PC-3 (cell line): ENCODE results near the gene ECHS1. TPM values are rescaled to one million over a fixed set of nuclear protein-coding genes. Genes with fewer than 3 reads are reported as not detected.

Experiments used
- ATAC-seq: fragments of 200-7000 bp; cut with Tn5 transposase; 2 replicates; pipeline ENCODE4 v1.9.1; 2020; ENCODE audit warnings: mild to moderate bottlenecking, moderate library complexity
- BruUV-seq: library from RNA; stranded (reverse); fragments of 400-500 nt; replicated peaks from 2 replicates; lab custom pipeline; 2021; lab: Mats Ljungman, UMichigan
- CTCF ChIA-PET: fragments of 300-600 bp; sonication (Branson Sonifier 250); formaldehyde crosslinking; loops from one replicate; lab custom pipeline; 2022; ENCODE audit warnings: antibody characterized with exemption; lab: Charles Lee
- POLR2A ChIA-PET: fragments of 300-600 bp; sonication (Branson Sonifier 250); formaldehyde crosslinking; loops from one replicate; lab custom pipeline; 2022; ENCODE audit warnings: antibody characterized with exemption; ENCODE audit not compliant: unreplicated experiment; lab: Charles Lee
- DNase-seq: peaks from one replicate; pipeline ENCODE4 v3.0.0-alpha.2; 2015
- H2AFZ ChIP-seq: fragments of 300-600 bp; sonication (generic); 2 replicates; pipeline ENCODE4 v1.6.0; 2016; ENCODE audit warnings: antibody characterized with exemption, low read length
- H3F3A ChIP-seq: fragments of 300-600 bp; sonication (generic); one replicate; pipeline ENCODE4 v1.6.0; 2017; ENCODE audit warnings: antibody characterized with exemption, low read length, control low read depth, mild to moderate bottlenecking; ENCODE audit not compliant: unreplicated experiment
- H3K27ac ChIP-seq: fragments of 300-600 bp; sonication (generic); 2 replicates; pipeline ENCODE4 v1.5.1; 2016; ENCODE audit warnings: mild to moderate bottlenecking, low read length
- H3K27me3 ChIP-seq: fragments of 300-600 bp; sonication (generic); 2 replicates; pipeline ENCODE4 v1.6.1; 2016; ENCODE audit warnings: low read length, mixed read lengths
- H3K36me3 ChIP-seq: fragments of 300-600 bp; sonication (generic); 2 replicates; pipeline ENCODE4 v1.6.1; 2016; ENCODE audit warnings: low read depth, mixed run types, low read length, mixed read lengths
- H3K4me1 ChIP-seq: fragments of 300-600 bp; sonication (generic); 2 replicates; pipeline ENCODE4 v1.5.1; 2016; ENCODE audit warnings: low read length; ENCODE audit not compliant: insufficient read depth
- H3K4me2 ChIP-seq: fragments of 300-600 bp; sonication (generic); 2 replicates; pipeline ENCODE4 v1.6.0; 2016; ENCODE audit warnings: low read length
- H3K4me3 ChIP-seq: fragments of 300-600 bp; sonication (generic); 2 replicates; pipeline ENCODE4 v1.5.1; 2016; ENCODE audit warnings: mild to moderate bottlenecking, low read length, mixed read lengths
- H3K79me2 ChIP-seq: fragments of 300-600 bp; sonication (generic); 2 replicates; pipeline ENCODE4 v1.6.1; 2017; ENCODE audit warnings: low read length, mixed read lengths
- H3K9ac ChIP-seq: fragments of 300-600 bp; sonication (generic); 2 replicates; pipeline ENCODE4 v1.6.0; 2016; ENCODE audit warnings: mild to moderate bottlenecking, low read length
- H3K9me2 ChIP-seq: fragments of 300-600 bp; sonication (generic); replicated peaks from 2 replicates; pipeline ENCODE4 v1.6.1; 2016; ENCODE audit warnings: mixed run types, low read length, mixed read lengths
- H3K9me3 ChIP-seq: fragments of 300-600 bp; sonication (generic); 2 replicates; pipeline ENCODE4 v1.6.1; 2016; ENCODE audit warnings: low read length, mixed read lengths
- H4K20me1 ChIP-seq: fragments of 300-600 bp; sonication (generic); 2 replicates; pipeline ENCODE4 v1.6.1; 2016; ENCODE audit warnings: low read length, mixed read lengths
- EZH2 ChIP-seq: fragments of 300-600 bp; sonication (generic); IDR thresholded peaks from one replicate; pipeline ENCODE4 v1.6.1; 2017; ENCODE audit warnings: antibody characterized with exemption, mild to moderate bottlenecking, low read length; ENCODE audit not compliant: unreplicated experiment
- EZH2phosphoT487 ChIP-seq: fragments of 300-600 bp; sonication (generic); IDR thresholded peaks from 2 replicates; pipeline ENCODE4 v1.6.1; 2018; ENCODE audit warnings: mild to moderate bottlenecking, antibody characterized with exemption, low read length, borderline replicate concordance
- intact Hi-C: fragments of 100-400 bp; cut with micrococcal nuclease; formaldehyde crosslinking; loops from 2 replicates; pipeline ENCODE4 v1.9.0; 2023
- total RNA-seq: library from RNA; depleted of rRNA; stranded (reverse); fragments of >200 nt; gene quantifications from 2 replicates; pipeline ENCODE4 v1.2.3, GENCODE V29; 2014
- TF ChIP-seq, protein P1 (sequence below): fragments of 300-600 bp; sonication (generic); conservative IDR thresholded peaks from 2 replicates; pipeline ENCODE4 v1.5.1; 2017; ENCODE audit warnings: antibody characterized with exemption, low read depth, mild to moderate bottlenecking, low read length

Gene ECHS1
- total RNA-seq, 1 experiment from 2014 or later: 120 TPM

DNA sequence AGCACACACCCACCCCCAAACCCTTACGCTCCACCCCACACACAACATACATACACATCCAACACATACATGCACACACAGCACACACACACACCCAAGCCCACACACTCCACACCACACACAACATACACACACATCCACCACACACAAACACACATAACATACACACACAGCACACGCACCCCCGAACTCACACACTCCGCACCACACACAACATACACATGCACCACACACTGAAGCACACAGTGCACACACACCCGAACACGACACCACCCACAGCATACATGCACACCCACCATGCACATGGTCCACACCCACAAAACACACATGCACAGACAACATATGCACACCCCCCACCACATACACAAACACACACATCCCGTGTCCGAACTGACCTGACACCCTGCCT, 24.0 kb downstream of the ECHS1 start:
- ATAC-seq (no peak), DNase-seq (no peak)
- H3K4me3 ChIP-seq: no peak overlapping the region
- no peaks in the 10 kb centered on the region for H3K79me2 ChIP-seq
- no peak overlapping the region for H3K27ac ChIP-seq
- H2AFZ ChIP-seq: no peak overlapping the region
- H3F3A ChIP-seq: no peaks in the 10 kb centered on the region
- intact Hi-C loops: no loop called here
- no TSS peak for BruUV-seq
- no peaks in the 10 kb centered on the region for H3K36me3 ChIP-seq
- no peaks in the 10 kb centered on the region for H3K9me3 ChIP-seq
- POLR2A ChIA-PET: no interaction called here
- H4K20me1 ChIP-seq: no peaks in the 10 kb centered on the region
- CTCF ChIA-PET: no interaction called here
- no peaks in the 10 kb centered on the region for H3K4me1 ChIP-seq
- TF ChIP-seq, protein P1, sequence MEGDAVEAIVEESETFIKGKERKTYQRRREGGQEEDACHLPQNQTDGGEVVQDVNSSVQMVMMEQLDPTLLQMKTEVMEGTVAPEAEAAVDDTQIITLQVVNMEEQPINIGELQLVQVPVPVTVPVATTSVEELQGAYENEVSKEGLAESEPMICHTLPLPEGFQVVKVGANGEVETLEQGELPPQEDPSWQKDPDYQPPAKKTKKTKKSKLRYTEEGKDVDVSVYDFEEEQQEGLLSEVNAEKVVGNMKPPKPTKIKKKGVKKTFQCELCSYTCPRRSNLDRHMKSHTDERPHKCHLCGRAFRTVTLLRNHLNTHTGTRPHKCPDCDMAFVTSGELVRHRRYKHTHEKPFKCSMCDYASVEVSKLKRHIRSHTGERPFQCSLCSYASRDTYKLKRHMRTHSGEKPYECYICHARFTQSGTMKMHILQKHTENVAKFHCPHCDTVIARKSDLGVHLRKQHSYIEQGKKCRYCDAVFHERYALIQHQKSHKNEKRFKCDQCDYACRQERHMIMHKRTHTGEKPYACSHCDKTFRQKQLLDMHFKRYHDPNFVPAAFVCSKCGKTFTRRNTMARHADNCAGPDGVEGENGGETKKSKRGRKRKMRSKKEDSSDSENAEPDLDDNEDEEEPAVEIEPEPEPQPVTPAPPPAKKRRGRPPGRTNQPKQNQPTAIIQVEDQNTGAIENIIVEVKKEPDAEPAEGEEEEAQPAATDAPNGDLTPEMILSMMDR: no peak
- no peak for TF ChIP-seq EZH2
- TF ChIP-seq EZH2phosphoT487: no peak
- no peaks in the 10 kb centered on the region for H3K9me2 ChIP-seq
- no peak overlapping the region for H3K9ac ChIP-seq
- H3K4me2 ChIP-seq: no peak overlapping the region
- no peaks in the 10 kb centered on the region for H3K27me3 ChIP-seq

DNA sequence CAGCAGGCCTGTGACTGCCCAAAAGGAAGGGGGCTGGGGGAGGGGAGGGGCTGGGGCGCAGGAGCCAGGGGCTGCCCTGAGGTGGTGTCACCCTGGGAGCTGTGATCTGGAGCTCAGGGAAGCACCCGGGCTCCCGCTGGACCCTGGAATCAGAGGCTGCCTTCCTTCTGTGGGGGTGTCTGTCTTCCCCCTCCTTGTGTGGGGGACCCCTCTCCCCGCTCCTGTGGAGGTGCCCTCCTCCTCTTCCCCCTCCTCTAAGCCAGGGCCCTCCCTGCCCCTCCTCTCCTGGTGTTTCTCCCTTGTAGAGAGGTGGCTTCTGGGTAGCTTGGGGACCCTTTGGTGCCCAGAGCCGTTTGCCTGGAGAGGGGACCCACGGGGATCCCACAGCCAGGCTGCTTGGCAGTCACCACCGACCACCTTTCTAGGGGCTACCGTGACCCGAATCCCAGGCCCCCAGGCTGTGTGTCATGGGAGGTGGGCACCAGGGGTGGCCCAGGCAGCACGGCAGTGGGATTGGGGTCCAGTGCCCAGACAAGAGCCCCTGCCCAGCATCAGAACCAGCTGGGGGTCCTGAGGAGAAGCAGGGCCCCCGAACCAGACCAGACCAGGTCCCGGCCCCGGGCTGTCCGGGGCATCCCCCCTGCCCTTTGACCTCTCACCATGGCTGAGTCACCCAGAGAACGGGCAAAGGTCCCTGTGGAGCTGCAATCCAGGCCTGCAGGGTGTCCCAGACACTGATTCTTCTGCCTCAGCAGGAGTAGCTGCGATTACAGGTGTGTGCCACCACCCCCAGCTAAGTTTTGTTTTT, 25.2 kb downstream of the ECHS1 start:
- Histone ChIP-seq H2AFZ (no peak overlapping the region), H3K27me3 (no peaks in the 10 kb centered on the region), H3K9ac (no peak overlapping the region), H3K9me2 (no peaks in the 10 kb centered on the region), H3K79me2 (no peaks in the 10 kb centered on the region), H3F3A (no peaks in the 10 kb centered on the region), H3K36me3 (no peaks in the 10 kb centered on the region), H3K9me3 (no peaks in the 10 kb centered on the region), H3K4me1 (peaks cover 5% of the 10 kb centered on the region; the same call in 1 of the 2 replicates), H3K4me3 (no peak overlapping the region), H3K4me2 (no peak overlapping the region), H4K20me1 (no peaks in the 10 kb centered on the region), H3K27ac (no peak overlapping the region)
- intact Hi-C loops: no loop called here
- ChIA-PET CTCF (no interaction called here), POLR2A (interaction anchor here (0.6 kb wide), 1 partner anchor 31 kb away, joined by 3 read pairs; the partner anchor contains the start of gene PAOX)
- DNase-seq (no peak), ATAC-seq (no peak)
- TF ChIP-seq EZH2phosphoT487 (no peak), EZH2 (no peak)
- TF ChIP-seq, protein P1: no peak
- BruUV-seq: no TSS peak

DNA sequence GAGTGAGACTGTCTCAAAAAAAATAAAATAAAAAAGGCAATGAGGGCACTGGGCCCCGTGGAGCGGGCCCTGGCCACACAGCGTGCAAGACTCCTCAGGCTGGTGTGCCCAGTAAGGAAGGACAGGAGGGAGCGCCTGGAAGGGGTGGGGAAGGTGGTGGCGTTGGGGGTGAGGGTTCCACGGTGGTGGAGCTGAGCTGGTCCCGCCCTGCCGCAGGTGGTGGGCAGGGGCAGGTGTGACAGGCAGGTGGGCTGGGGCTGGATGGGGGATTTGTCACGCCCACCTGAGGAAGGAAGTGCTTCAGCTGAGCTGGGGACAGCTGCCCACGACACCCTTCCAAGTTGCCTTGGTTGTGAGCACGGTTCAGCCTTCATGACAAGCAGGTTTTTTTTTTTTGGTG, 26.7 kb downstream of the ECHS1 start:
- intact Hi-C loops: no loop called here
- no peaks in the 10 kb centered on the region for H3K36me3 ChIP-seq
- H3K4me1 ChIP-seq: peaks cover 5% of the 10 kb centered on the region; the same call in 1 of the 2 replicates
- H3K9ac ChIP-seq: no peak overlapping the region
- no peak for TF ChIP-seq EZH2
- TF ChIP-seq EZH2phosphoT487: no peak
- TF ChIP-seq, protein P1: no peak
- no peaks in the 10 kb centered on the region for H3F3A ChIP-seq
- BruUV-seq: no TSS peak
- POLR2A ChIA-PET: no interaction called here
- no peak overlapping the region for H3K4me2 ChIP-seq
- H3K4me3 ChIP-seq: no peak overlapping the region
- no peaks in the 10 kb centered on the region for H4K20me1 ChIP-seq
- CTCF ChIA-PET: no interaction called here
- H3K9me3 ChIP-seq: no peaks in the 10 kb centered on the region
- DNase-seq (no peak), ATAC-seq (no peak)
- H2AFZ ChIP-seq: no peak overlapping the region
- H3K27me3 ChIP-seq: no peaks in the 10 kb centered on the region
- no peaks in the 10 kb centered on the region for H3K79me2 ChIP-seq
- H3K27ac ChIP-seq: no peak overlapping the region
- no peaks in the 10 kb centered on the region for H3K9me2 ChIP-seq
